Loucy (cell line): ENCODE measurements around the gene SPC25.

Experiments
- H2AFZ ChIP-seq: fragments of 200-600 bp; sonication (generic); 2 replicates; pipeline ENCODE4 v1.6.0; 2016; ENCODE audit warnings: antibody characterized with exemption, mild to moderate bottlenecking, low read length, moderate library complexity
- H3F3A ChIP-seq: fragments of 200-600 bp; 2 replicates; pipeline ENCODE4 v1.6.0; 2016; ENCODE audit warnings: antibody characterized with exemption, low read depth, mild to moderate bottlenecking
- H3K27me3 ChIP-seq: fragments of 200-600 bp; sonication (generic); 2 replicates; pipeline ENCODE4 v1.6.1; 2014; ENCODE audit warnings: low read length, mild to moderate bottlenecking; ENCODE audit not compliant: insufficient read depth, poor library complexity, severe bottlenecking
- H3K36me3 ChIP-seq: fragments of 200-600 bp; sonication (generic); 2 replicates; pipeline ENCODE4 v1.6.1; 2016; ENCODE audit warnings: low read length; ENCODE audit not compliant: insufficient read depth
- H3K4me1 ChIP-seq: fragments of 200-600 bp; sonication (generic); 2 replicates; pipeline ENCODE4 v1.5.1; 2014; ENCODE audit warnings: low read length, mild to moderate bottlenecking; ENCODE audit not compliant: insufficient read depth, poor library complexity, severe bottlenecking
- H3K4me2 ChIP-seq: fragments of 200-600 bp; sonication (generic); 2 replicates; pipeline ENCODE4 v1.6.0; 2014; ENCODE audit warnings: antibody characterized with exemption, low read length, low read depth, mild to moderate bottlenecking; ENCODE audit not compliant: poor library complexity, severe bottlenecking
- H3K4me3 ChIP-seq: fragments of 200-600 bp; sonication (generic); 2 replicates; pipeline ENCODE4 v1.5.1; 2014; ENCODE audit warnings: low read length, mild to moderate bottlenecking, mixed read lengths; ENCODE audit not compliant: poor library complexity, severe bottlenecking
- H3K79me2 ChIP-seq: fragments of 200-600 bp; sonication (generic); 2 replicates; pipeline ENCODE4 v1.6.1; 2014; ENCODE audit warnings: low read length; ENCODE audit not compliant: insufficient read depth
- H3K9ac ChIP-seq: fragments of 200-600 bp; sonication (generic); 2 replicates; pipeline ENCODE4 v1.6.0; 2014; ENCODE audit warnings: mild to moderate bottlenecking, low read depth, low read length, moderate library complexity; ENCODE audit not compliant: poor library complexity, severe bottlenecking
- H3K9me2 ChIP-seq: fragments of 200-600 bp; sonication (generic); replicated peaks from 2 replicates; pipeline ENCODE4 v1.6.1; 2016; ENCODE audit warnings: low read depth, low read length, mixed read lengths
- H3K9me3 ChIP-seq: fragments of 200-600 bp; sonication (generic); 2 replicates; pipeline ENCODE4 v1.6.1; 2014; ENCODE audit warnings: mild to moderate bottlenecking, antibody characterized with exemption, low read length, low read depth; ENCODE audit not compliant: insufficient read depth
- H4K20me1 ChIP-seq: fragments of 200-600 bp; sonication (generic); 2 replicates; pipeline ENCODE4 v1.6.0; 2014; ENCODE audit warnings: antibody characterized with exemption, low read length, mild to moderate bottlenecking; ENCODE audit not compliant: insufficient read depth, poor library complexity, severe bottlenecking
- CTCF ChIP-seq: fragments of 200-600 bp; sonication (generic); conservative IDR thresholded peaks from 2 replicates; pipeline ENCODE4 v1.5.1; 2014; ENCODE audit warnings: mild to moderate bottlenecking, antibody characterized with exemption, low read length
- EZH2phosphoT487 ChIP-seq: fragments of 200-600 bp; IDR thresholded peaks from 2 replicates; pipeline ENCODE4 v1.6.1; 2018; ENCODE audit warnings: antibody characterized with exemption, mild to moderate bottlenecking, moderate library complexity, borderline replicate concordance

SPC25 gene

GRCh38 chr2:168929031-168929430 is 38.8 kb upstream of the SPC25 start:
- no peaks in the 10 kb centered on the region for H3K9me3 ChIP-seq
- H3K27me3 ChIP-seq = no peaks in the 10 kb centered on the region
- H3K9me2 ChIP-seq = no peaks in the 10 kb centered on the region
- H3K36me3 ChIP-seq = no peaks in the 10 kb centered on the region
- no peak overlapping the region for H3K4me3 ChIP-seq
- H2AFZ ChIP-seq = no peak overlapping the region
- H3F3A ChIP-seq = no peaks in the 10 kb centered on the region
- H4K20me1 ChIP-seq = no peaks in the 10 kb centered on the region
- TF ChIP-seq CTCF (no peak), EZH2phosphoT487 (no peak)
- H3K79me2 ChIP-seq = no peaks in the 10 kb centered on the region
- no peaks in the 10 kb centered on the region for H3K4me1 ChIP-seq
- H3K4me2 ChIP-seq = no peak overlapping the region
- H3K9ac ChIP-seq = no peak overlapping the region

- no peaks in the 10 kb centered on the region for H3K27me3 ChIP-seq
- no peaks in the 10 kb centered on the region for H3K36me3 ChIP-seq
- no peaks in the 10 kb centered on the region for H3K9me3 ChIP-seq
- H2AFZ ChIP-seq = no peak overlapping the region
- H3K9me2 ChIP-seq = no peaks in the 10 kb centered on the region
- no peak overlapping the region for H3K4me3 ChIP-seq
- no peaks in the 10 kb centered on the region for H3F3A ChIP-seq
- H3K79me2 ChIP-seq = no peaks in the 10 kb centered on the region
- H3K9ac ChIP-seq = no peak overlapping the region
- no peaks in the 10 kb centered on the region for H3K4me1 ChIP-seq
- no peaks in the 10 kb centered on the region for H4K20me1 ChIP-seq
- no peak overlapping the region for H3K4me2 ChIP-seq
- TF ChIP-seq CTCF = no peak
- TF ChIP-seq EZH2phosphoT487 = no peak
These were observed 38.0 kb upstream of the SPC25 start for GRCh38 chr2:168928113-168928831.

GRCh38 chr2:168926621-168927386 is 36.6 kb upstream of the SPC25 start:
- no peak overlapping the region for H3K4me3 ChIP-seq

More at GRCh38 chr2:168926621-168927386, 36.6 kb upstream of the SPC25 start:
- no peaks in the 10 kb centered on the region for H3K9me2 ChIP-seq
- H3K4me2 ChIP-seq = no peak overlapping the region
- no peak overlapping the region for H3K9ac ChIP-seq
- H3K27me3 ChIP-seq = no peaks in the 10 kb centered on the region
- H3K9me3 ChIP-seq = no peaks in the 10 kb centered on the region
- H2AFZ ChIP-seq = no peak overlapping the region
- no peaks in the 10 kb centered on the region for H3K4me1 ChIP-seq
- TF ChIP-seq EZH2phosphoT487 (no peak), CTCF (no peak)
- H4K20me1 ChIP-seq = no peaks in the 10 kb centered on the region
- H3F3A ChIP-seq = no peaks in the 10 kb centered on the region
- H3K79me2 ChIP-seq = no peaks in the 10 kb centered on the region
- no peaks in the 10 kb centered on the region for H3K36me3 ChIP-seq
